Tibial nerve (tissue), 4 donors: ENCODE measurements around the gene STPG3.

Source experiments
- CTCF ChIP-seq, 5 experiments: fragments of 200-600 bp in 3 of 5; fragments of 450-650 bp in 2 of 5; sonication (generic) in 3 of 5; IDR thresholded peaks; one replicate each; pipeline ENCODE4 v1.5.1; 2016 to 2019; ENCODE audit warnings: antibody characterized with exemption in 5 of 5, mild to moderate bottlenecking in 3 of 5, moderate library complexity in 2 of 5
- EP300 ChIP-seq, 2 donors: sonication (generic); formaldehyde crosslinking; IDR thresholded peaks; one replicate each; pipeline ENCODE4 v1.6.1; 2017; ENCODE audit warnings: antibody characterized with exemption in 2 of 2, mild to moderate bottlenecking in 1 of 2

DNA sequence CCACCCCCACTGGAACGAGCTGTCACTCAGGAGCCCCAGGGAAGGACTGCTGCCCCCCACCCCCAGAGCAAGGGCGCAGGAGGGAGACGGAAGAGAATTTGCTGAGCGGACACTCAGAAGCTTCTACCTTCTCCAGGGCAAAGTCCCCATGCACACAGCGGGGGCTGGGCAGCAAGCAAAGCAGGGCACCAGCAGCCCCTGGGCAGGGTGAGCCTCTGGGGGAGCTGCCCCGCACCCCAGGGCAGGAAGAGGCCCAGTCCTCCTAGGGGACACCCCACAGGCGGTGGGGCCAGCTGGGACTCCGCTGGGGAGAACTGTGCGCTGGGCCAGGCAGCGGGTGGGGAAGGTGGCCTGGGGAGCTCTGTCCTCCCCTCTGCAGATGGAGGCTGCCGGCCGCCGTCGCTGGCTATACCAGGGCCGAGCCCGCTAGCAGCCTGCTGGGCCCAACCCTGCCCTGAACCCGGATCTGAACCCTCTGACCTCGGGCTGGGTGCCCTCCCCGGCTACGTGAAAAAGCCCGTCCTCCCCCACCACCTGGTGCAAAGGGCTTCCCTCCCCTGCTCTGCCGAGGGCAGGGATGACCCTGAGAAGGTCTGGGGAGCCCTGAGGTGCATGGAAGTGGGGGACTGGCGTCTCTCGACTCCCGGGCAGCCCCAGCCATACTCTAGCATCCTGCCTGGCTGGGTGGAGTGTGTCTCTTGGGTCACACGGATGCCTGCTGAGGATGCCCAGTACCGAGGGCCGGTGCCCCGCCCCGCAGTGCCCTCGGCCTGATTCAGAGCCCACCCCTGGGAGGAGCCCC is 21.0 kb upstream of the STPG3 start:
- TF ChIP-seq EP300 (IDR thresholded peaks at IDR 0.05) (no peak), CTCF (IDR thresholded peaks at IDR 0.05) (no peak)
